H1 (cell line): Measurements from ENCODE around the gene SLC1A6. TPM values are rescaled to one million over a fixed set of nuclear protein-coding genes. Genes with fewer than 3 reads are reported as not detected.

Experiments
- CTCF ChIA-PET: fragments of 300-600 bp; sonication (Branson Sonifier 250); formaldehyde crosslinking; loops from one replicate; lab custom pipeline; 2021; ENCODE audit not compliant: partially characterized antibody; lab: Charles Lee
- POLR2A ChIA-PET: fragments of 300-600 bp; sonication (Branson Sonifier 250); formaldehyde crosslinking; loops from one replicate; lab custom pipeline; 2021; ENCODE audit warnings: inconsistent platforms; ENCODE audit not compliant: partially characterized antibody; lab: Charles Lee
- DNase-seq, 2 experiments: peaks; one replicate each; pipeline versions ENCODE4 v3.0.0 to v3.0.0-alpha.2; 2010 to 2022; ENCODE audit warnings: low spot score in 2 of 2, low read depth in 1 of 2, mixed read lengths in 1 of 2
- FAIRE-seq: peaks from 2 replicates; lab custom pipeline; 2011; peaks lifted over from hg19 to GRCh38; lab: Jason Lieb, UNC
- H2AFZ ChIP-seq: 2 replicates; pipeline ENCODE4 v1.8.1; 2012; ENCODE audit warnings: low read length, inconsistent platforms
- H2AK5ac ChIP-seq: 2 replicates; pipeline ENCODE4 v1.6.1; 2013; ENCODE audit warnings: low read depth, low read length
- H2BK120ac ChIP-seq: replicated peaks from 2 replicates; pipeline ENCODE3; 2013; ENCODE audit warnings: low read depth, low read length, inconsistent platforms
- H2BK12ac ChIP-seq: 2 replicates; pipeline ENCODE4 v1.6.1; 2013; ENCODE audit warnings: low read depth, low read length
- H2BK15ac ChIP-seq: 2 replicates; pipeline ENCODE4 v1.6.1; 2013; ENCODE audit warnings: low read length
- H2BK20ac ChIP-seq: 2 replicates; pipeline ENCODE4 v1.6.1; 2013; ENCODE audit warnings: low read length
- H2BK5ac ChIP-seq: 2 replicates; pipeline ENCODE4 v1.6.1; 2013; ENCODE audit warnings: low read depth, low read length
- H3K14ac ChIP-seq: 2 replicates; pipeline ENCODE4 v1.6.1; 2013; ENCODE audit warnings: inconsistent platforms; ENCODE audit not compliant: insufficient read length
- H3K18ac ChIP-seq: 2 replicates; pipeline ENCODE4 v1.6.1; 2013; ENCODE audit warnings: low read length; ENCODE audit errors: extremely low read depth
- H3K23ac ChIP-seq: 2 replicates; pipeline ENCODE4 v1.6.1; 2013; ENCODE audit warnings: inconsistent platforms; ENCODE audit not compliant: insufficient read length
- H3K23me2 ChIP-seq: 2 replicates; pipeline ENCODE4 v1.6.1; 2013; ENCODE audit warnings: low read depth, low read length
- H3K27ac ChIP-seq: 2 replicates; pipeline ENCODE4 v1.6.1; 2011; ENCODE audit warnings: low read depth, low read length, inconsistent platforms
- H3K27me3 ChIP-seq, 4 experiments: replicated peaks in 1 of 4; 1 replicate in 1 of 4; 2 replicates in 3 of 4; pipeline versions ENCODE4 v1.6.1 to v1.8.1; 2011 to 2013; ENCODE audit warnings: low read length in 3 of 4, mild to moderate bottlenecking in 3 of 4, inconsistent platforms in 2 of 4, mixed read lengths in 2 of 4, moderate library complexity in 1 of 4; ENCODE audit not compliant: control insufficient read depth in 3 of 4, insufficient read depth in 3 of 4; ENCODE audit errors: extremely low read depth in 1 of 4
- H3K36me3 ChIP-seq, 4 experiments: 2 replicates each; pipeline versions ENCODE4 v1.6.1 to v1.8.1; 2011 to 2013; ENCODE audit warnings: mild to moderate bottlenecking in 4 of 4, low read length in 3 of 4, moderate library complexity in 2 of 4, control low read depth in 1 of 4, inconsistent platforms in 1 of 4; ENCODE audit not compliant: insufficient read depth in 4 of 4, control insufficient read depth in 2 of 4
- H3K4ac ChIP-seq: replicated peaks from 2 replicates; pipeline ENCODE3; 2013; ENCODE audit warnings: low read length, low read depth, mixed read lengths, inconsistent platforms; ENCODE audit not compliant: insufficient read length
- H3K4me1 ChIP-seq, 4 experiments: replicated peaks in 1 of 4; 1 replicate in 1 of 4; 2 replicates in 3 of 4; pipeline versions ENCODE4 v1.6.1 to v1.8.1; 2011 to 2013; ENCODE audit warnings: low read length in 3 of 4, inconsistent platforms in 2 of 4, mixed read lengths in 1 of 4; ENCODE audit not compliant: insufficient read depth in 4 of 4, control insufficient read depth in 3 of 4
- H3K4me2 ChIP-seq, 2 experiments: 2 replicates each; pipeline versions ENCODE4 v1.6.1 to v1.8.1; 2011 to 2013; ENCODE audit warnings: low read depth in 2 of 2, low read length in 2 of 2, control low read depth in 1 of 2, inconsistent platforms in 1 of 2, mild to moderate bottlenecking in 1 of 2; ENCODE audit not compliant: insufficient read depth in 1 of 2
- H3K4me3 ChIP-seq, 4 experiments: fragments of 200-600, 300-600 bp in 1 of 4; sonication (generic), shearing (Covaris generic), sonication (Bioruptor Twin) in 1 of 4; 2 replicates each; pipeline versions ENCODE4 v1.5.1 to v1.8.1; 2011 to 2016; ENCODE audit warnings: low read length in 4 of 4, low read depth in 3 of 4, control low read depth in 2 of 4, inconsistent platforms in 2 of 4, mild to moderate bottlenecking in 2 of 4, mixed read lengths in 1 of 4, moderate library complexity in 1 of 4; ENCODE audit not compliant: insufficient read depth in 2 of 4; ENCODE audit errors: extremely low read depth in 1 of 4
- H3K56ac ChIP-seq: replicated peaks from 2 replicates; pipeline ENCODE3; 2013; ENCODE audit warnings: low read depth, mild to moderate bottlenecking, mixed read lengths, low read length, inconsistent platforms; ENCODE audit not compliant: insufficient read length
- H3K79me1 ChIP-seq: 2 replicates; pipeline ENCODE4 v1.6.1; 2013; ENCODE audit warnings: low read depth, low read length, control low read depth
- H3K79me2 ChIP-seq, 2 experiments: 2 replicates each; pipeline versions ENCODE4 v1.6.1 to v1.8.1; 2012 to 2013; ENCODE audit warnings: low read length in 2 of 2, mild to moderate bottlenecking in 2 of 2, inconsistent platforms in 1 of 2; ENCODE audit not compliant: insufficient read depth in 2 of 2, control insufficient read depth in 1 of 2
- H3K9ac ChIP-seq, 4 experiments: replicated peaks in 1 of 4; 1 replicate in 1 of 4; 2 replicates in 3 of 4; pipeline versions ENCODE4 v1.6.1 to v1.8.1; 2011 to 2013; ENCODE audit warnings: low read depth in 3 of 4, low read length in 3 of 4, control low read depth in 2 of 4, mild to moderate bottlenecking in 2 of 4, moderate library complexity in 2 of 4, inconsistent platforms in 1 of 4; ENCODE audit errors: extremely low read depth in 1 of 4
- H3K9me3 ChIP-seq, 2 experiments: 2 replicates each; pipeline versions ENCODE4 v1.6.1 to v1.8.1; 2012 to 2013; ENCODE audit warnings: mild to moderate bottlenecking in 2 of 2, moderate library complexity in 2 of 2, control low read depth in 1 of 2, inconsistent platforms in 1 of 2, low read depth in 1 of 2, low read length in 1 of 2, mixed read lengths in 1 of 2; ENCODE audit not compliant: insufficient read depth in 2 of 2
- H4K20me1 ChIP-seq, 2 experiments: replicated peaks in 1 of 2; 2 replicates each; pipeline versions ENCODE3 to v1.8.1; 2011 to 2013; ENCODE audit warnings: inconsistent platforms in 2 of 2, low read length in 2 of 2, mild to moderate bottlenecking in 1 of 2; ENCODE audit not compliant: insufficient read depth in 2 of 2, control insufficient read depth in 1 of 2
- H4K5ac ChIP-seq: 2 replicates; pipeline ENCODE4 v1.6.1; 2013; ENCODE audit warnings: low read length, low read depth, mixed read lengths, inconsistent platforms; ENCODE audit not compliant: insufficient read length
- H4K8ac ChIP-seq: 2 replicates; pipeline ENCODE4 v1.8.0; 2013; ENCODE audit warnings: mild to moderate bottlenecking, moderate library complexity, low read length, inconsistent platforms; ENCODE audit not compliant: insufficient read depth; ENCODE audit errors: extremely low read depth
- H4K91ac ChIP-seq: replicated peaks from 2 replicates; pipeline ENCODE3; 2013; ENCODE audit warnings: low read length, mixed read lengths, inconsistent platforms; ENCODE audit not compliant: insufficient read length
- CBX8 ChIP-seq: fragments of 300-800, 300-1000 bp; sonication (generic); IDR thresholded peaks from 2 replicates; pipeline ENCODE4 v1.7.1; 2016; ENCODE audit warnings: low read depth, low read length, borderline replicate concordance
- CHD2 ChIP-seq: IDR thresholded peaks from 2 replicates; pipeline ENCODE4 v1.6.1; 2012; ENCODE audit warnings: low read length, improper control_type of control experiment
- EZH2 ChIP-seq: fragments of 200-600 bp; sonication (generic); IDR thresholded peaks from 2 replicates; pipeline ENCODE4 v1.7.1; 2012; ENCODE audit warnings: low read depth, mild to moderate bottlenecking, moderate library complexity, low read length, inconsistent platforms; ENCODE audit not compliant: severe bottlenecking
- NANOG ChIP-seq: IDR thresholded peaks from 2 replicates; pipeline ENCODE4 v1.6.1; 2011; ENCODE audit warnings: low read length, low read depth, mild to moderate bottlenecking, inconsistent platforms; ENCODE audit not compliant: insufficient read depth, poor library complexity, severe bottlenecking
- RNF2 ChIP-seq: fragments of 200-900, 300-1000 bp; sonication (generic); IDR thresholded peaks from 2 replicates; pipeline ENCODE4 v1.7.1; 2016; ENCODE audit warnings: borderline replicate concordance, low read depth, mild to moderate bottlenecking, antibody characterized with exemption, low read length; ENCODE audit not compliant: poor library complexity, severe bottlenecking; ENCODE audit errors: missing control alignments
- TEAD4 ChIP-seq: IDR thresholded peaks from 2 replicates; pipeline ENCODE4 v1.6.1; 2012; ENCODE audit warnings: low read depth, low read length, inconsistent platforms, mixed read lengths
- WGBS, 2 experiments: shearing (Covaris generic) in 1 of 2; methylation state at CpG; one replicate each; pipeline versions ENCODE4 v1.1.6 to v1.1.7; 2013 to 2015; ENCODE audit warnings: low lambda C conversion rate in 2 of 2, mixed read lengths in 2 of 2, inconsistent platforms in 1 of 2, low coverage in 1 of 2, missing lambda C conversion rate in 1 of 2; ENCODE audit not compliant: insufficient replicate concordance in 2 of 2, insufficient coverage in 1 of 2, insufficient read length in 1 of 2; ENCODE audit errors: extremely low coverage in 1 of 2, missing lambda C conversion rate in 1 of 2; 5-methylcytosine and 5-hydroxymethylcytosine counted together
- polyA plus RNA-seq, 7 experiments: library from polyadenylated mRNA; depleted of rRNA in 3 of 7; stranded (reverse) in 5 of 7; unstranded in 2 of 7; fragments of >200 nt in 5 of 7; fragments of 200-250 nt in 2 of 7; gene quantifications; 1 replicate in 5 of 7; 2 replicates in 1 of 7; 4 replicates in 1 of 7; pipeline versions ENCODE4 v1.2.1 to v1.2.3, GENCODE V29; 2011 to 2013; ENCODE audit warnings: missing spikeins in 2 of 7, mixed read lengths in 2 of 7
- total RNA-seq: library from RNA; stranded (reverse); fragmentation: NEBNext Ultra II Directional; extraction: Animal tissue kit (Norgen Biotek cat#: 25700); gene quantifications from 2 replicates; pipeline ENCODE4 v1.2.1, GENCODE V29; 2021
- TF ChIP-seq, protein P1 (sequence below), 3 experiments: IDR thresholded peaks; 1 replicate in 2 of 3; 2 replicates in 1 of 3; pipeline versions ENCODE4 v1.5.1 to v1.6.1; 2011; ENCODE audit warnings: low read length in 3 of 3, mild to moderate bottlenecking in 3 of 3, inconsistent platforms in 2 of 3, low read depth in 1 of 3, moderate library complexity in 1 of 3; ENCODE audit not compliant: insufficient read depth in 1 of 3; ENCODE audit errors: control extremely low read depth in 1 of 3

Gene SLC1A6
- total and polyA plus RNA-seq, 2 of the 8 experiments (the other 6 are each of a cell fraction or from before 2014, with no cell fraction given), result 14.0 to 26.6 TPM

- H3K23me2 ChIP-seq, result no peaks in the 10 kb centered on the region
- H2AK5ac ChIP-seq, result no peak overlapping the region
- ChIA-PET CTCF (interaction anchor here (1.5 kb wide), 1 partner anchor 11 kb away, joined by 4 read pairs; no protein-coding TSS in a partner anchor), POLR2A (no interaction called here)
- H3K18ac ChIP-seq, result no peak overlapping the region
- no peak overlapping the region for H3K4me2 ChIP-seq
- no peaks in the 10 kb centered on the region for H3K4me1 ChIP-seq
- no peak overlapping the region for H2BK12ac ChIP-seq
- H4K91ac ChIP-seq, result no peak overlapping the region
- H3K9ac ChIP-seq, result no peak overlapping the region
- H3K79me2 ChIP-seq, result no peaks in the 10 kb centered on the region
- no peaks in the 10 kb centered on the region; a peak in 1 of 7 replicates for H3K27me3 ChIP-seq
- H3K23ac ChIP-seq, result no peak overlapping the region
- no peak for FAIRE-seq
- H3K9me3 ChIP-seq, result peaks cover 0 to 19% of the 10 kb centered on the region in 2 experiments; a peak in 3 of 4 replicates
- no peak overlapping the region for H2BK15ac ChIP-seq
- no peak overlapping the region for H4K8ac ChIP-seq
- H4K5ac ChIP-seq, result no peak overlapping the region
- no peaks in the 10 kb centered on the region for H3K36me3 ChIP-seq
- H3K56ac ChIP-seq, result no peak overlapping the region
- H3K27ac ChIP-seq, result no peak overlapping the region
- no peak overlapping the region for H3K4ac ChIP-seq
- H2BK120ac ChIP-seq, result no peak overlapping the region
- TF ChIP-seq NANOG, result no peak
- TF ChIP-seq EZH2, result no peak
- no peak for TF ChIP-seq CHD2
- TF ChIP-seq TEAD4, result no peak
- no peak for TF ChIP-seq RNF2
- TF ChIP-seq CBX8, result no peak
- TF ChIP-seq, protein P1, sequence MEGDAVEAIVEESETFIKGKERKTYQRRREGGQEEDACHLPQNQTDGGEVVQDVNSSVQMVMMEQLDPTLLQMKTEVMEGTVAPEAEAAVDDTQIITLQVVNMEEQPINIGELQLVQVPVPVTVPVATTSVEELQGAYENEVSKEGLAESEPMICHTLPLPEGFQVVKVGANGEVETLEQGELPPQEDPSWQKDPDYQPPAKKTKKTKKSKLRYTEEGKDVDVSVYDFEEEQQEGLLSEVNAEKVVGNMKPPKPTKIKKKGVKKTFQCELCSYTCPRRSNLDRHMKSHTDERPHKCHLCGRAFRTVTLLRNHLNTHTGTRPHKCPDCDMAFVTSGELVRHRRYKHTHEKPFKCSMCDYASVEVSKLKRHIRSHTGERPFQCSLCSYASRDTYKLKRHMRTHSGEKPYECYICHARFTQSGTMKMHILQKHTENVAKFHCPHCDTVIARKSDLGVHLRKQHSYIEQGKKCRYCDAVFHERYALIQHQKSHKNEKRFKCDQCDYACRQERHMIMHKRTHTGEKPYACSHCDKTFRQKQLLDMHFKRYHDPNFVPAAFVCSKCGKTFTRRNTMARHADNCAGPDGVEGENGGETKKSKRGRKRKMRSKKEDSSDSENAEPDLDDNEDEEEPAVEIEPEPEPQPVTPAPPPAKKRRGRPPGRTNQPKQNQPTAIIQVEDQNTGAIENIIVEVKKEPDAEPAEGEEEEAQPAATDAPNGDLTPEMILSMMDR (IDR thresholded peaks at IDR 0.05; ENCODE audit: control extremely low read depth in 1 of 3, insufficient read depth in 1 of 3, low read depth in 1 of 3, low read length in 3 of 3), result no peak
- no peak overlapping the region for H2AFZ ChIP-seq
- 94% methylated on average over 30 of the region's 31 CpGs; no CpG with 5 or more reads in 1 of the 2 experiments for WGBS, 2 experiments
- H4K20me1 ChIP-seq, result no peaks in the 10 kb centered on the region
- no peak overlapping the region for H3K4me3 ChIP-seq
- no peak for DNase-seq
- no peak overlapping the region for H2BK20ac ChIP-seq
- H2BK5ac ChIP-seq, result no peak overlapping the region
- H3K14ac ChIP-seq, result no peak overlapping the region
- no peaks in the 10 kb centered on the region for H3K79me1 ChIP-seq
These were observed 43.1 kb upstream of the SLC1A6 start for GRCh38 chr19:15022752-15023151.
